ENCODE data around the gene NBEA. TPM values are rescaled to one million over a fixed set of nuclear protein-coding genes. Genes with fewer than 3 reads are reported as not detected.
"Not testable (repeated sequence)": the region's sequence is repeated elsewhere in the genome, so short reads cannot be mapped to it uniquely, and the experiment has no call there.

NBEA gene
- total and polyA plus RNA-seq, 12 donors: 3.1 to 19.7 (median 14.2) TPM

DNA sequence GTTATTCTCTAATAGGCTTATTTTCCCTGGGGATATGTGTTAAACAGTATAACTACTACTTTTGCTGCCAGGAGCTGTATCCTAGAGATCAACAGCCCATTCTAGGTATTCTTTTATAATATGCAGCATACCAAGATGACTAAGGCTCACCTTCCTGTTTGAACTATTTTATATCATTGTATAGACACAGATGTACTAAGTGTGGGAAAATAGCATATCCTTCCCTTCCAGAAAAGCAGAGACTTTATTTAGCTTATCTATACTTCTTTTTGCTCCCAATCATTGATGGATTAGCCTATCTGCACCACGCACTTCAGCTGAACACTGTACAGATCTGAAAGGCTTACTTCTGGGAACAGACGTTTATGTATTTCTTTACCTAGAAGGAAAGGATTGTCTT lies 451.8 kb downstream of the NBEA start:
- intact Hi-C loops (cut with DNase I): no loop called here

DNA sequence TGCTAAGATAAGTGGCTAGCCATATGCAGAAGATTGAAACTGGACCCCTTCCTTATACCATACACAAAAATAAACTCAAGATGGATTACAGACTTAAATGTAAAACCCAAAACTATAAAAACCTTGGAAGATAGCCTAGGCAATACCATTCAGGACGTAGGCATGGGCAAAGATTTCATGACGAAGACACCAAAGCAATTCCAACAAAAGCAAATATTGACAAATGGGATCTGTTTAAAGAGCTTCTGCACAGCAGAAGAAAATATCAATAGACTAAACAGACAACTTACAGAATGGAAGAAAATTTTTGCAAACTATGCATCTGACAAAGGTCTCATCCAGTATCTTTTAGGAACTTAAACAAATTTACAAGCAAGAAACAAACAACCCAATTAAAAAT lies 466.2 kb downstream of the NBEA start:
- H3K27ac ChIP-seq; H3K4me3 ChIP-seq; H3K9me3 ChIP-seq (replicated peaks in 1 of 3); intact Hi-C loops (cut with DNase I); H3K4me1 ChIP-seq (replicated peaks in 1 of 2); DNase-seq; H3K36me3 ChIP-seq (replicated peaks in 1 of 2); H3K27me3 ChIP-seq: not testable (repeated sequence)
- 94 to 97% (median 96%) methylated on average over 2 of the region's 2 CpGs for WGBS, 4 donors

More for the DNA sequence above, 451.8 kb downstream of the NBEA start:
- no peak for TF ChIP-seq POLR2A (IDR thresholded peaks at IDR 0.05)
- TF ChIP-seq, protein P1, sequence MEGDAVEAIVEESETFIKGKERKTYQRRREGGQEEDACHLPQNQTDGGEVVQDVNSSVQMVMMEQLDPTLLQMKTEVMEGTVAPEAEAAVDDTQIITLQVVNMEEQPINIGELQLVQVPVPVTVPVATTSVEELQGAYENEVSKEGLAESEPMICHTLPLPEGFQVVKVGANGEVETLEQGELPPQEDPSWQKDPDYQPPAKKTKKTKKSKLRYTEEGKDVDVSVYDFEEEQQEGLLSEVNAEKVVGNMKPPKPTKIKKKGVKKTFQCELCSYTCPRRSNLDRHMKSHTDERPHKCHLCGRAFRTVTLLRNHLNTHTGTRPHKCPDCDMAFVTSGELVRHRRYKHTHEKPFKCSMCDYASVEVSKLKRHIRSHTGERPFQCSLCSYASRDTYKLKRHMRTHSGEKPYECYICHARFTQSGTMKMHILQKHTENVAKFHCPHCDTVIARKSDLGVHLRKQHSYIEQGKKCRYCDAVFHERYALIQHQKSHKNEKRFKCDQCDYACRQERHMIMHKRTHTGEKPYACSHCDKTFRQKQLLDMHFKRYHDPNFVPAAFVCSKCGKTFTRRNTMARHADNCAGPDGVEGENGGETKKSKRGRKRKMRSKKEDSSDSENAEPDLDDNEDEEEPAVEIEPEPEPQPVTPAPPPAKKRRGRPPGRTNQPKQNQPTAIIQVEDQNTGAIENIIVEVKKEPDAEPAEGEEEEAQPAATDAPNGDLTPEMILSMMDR (IDR thresholded peaks at IDR 0.05): no peak
- Histone ChIP-seq H3K27me3 (no peaks in the 10 kb centered on the region), H3K4me1 (replicated peaks in 1 of 2) (peaks cover 0 to 8% of the 10 kb centered on the region in 2 donors), H3K36me3 (replicated peaks in 1 of 2) (no peaks in the 10 kb centered on the region), H3K9me3 (replicated peaks in 1 of 3) (no peaks in the 10 kb centered on the region), H3K4me3 (no peak overlapping the region), H3K27ac (no peak overlapping the region)
- WGBS, 4 donors: 77 to 83% (median 80%) methylated on average over 2 of the region's 2 CpGs
- no peak for DNase-seq

DNA sequence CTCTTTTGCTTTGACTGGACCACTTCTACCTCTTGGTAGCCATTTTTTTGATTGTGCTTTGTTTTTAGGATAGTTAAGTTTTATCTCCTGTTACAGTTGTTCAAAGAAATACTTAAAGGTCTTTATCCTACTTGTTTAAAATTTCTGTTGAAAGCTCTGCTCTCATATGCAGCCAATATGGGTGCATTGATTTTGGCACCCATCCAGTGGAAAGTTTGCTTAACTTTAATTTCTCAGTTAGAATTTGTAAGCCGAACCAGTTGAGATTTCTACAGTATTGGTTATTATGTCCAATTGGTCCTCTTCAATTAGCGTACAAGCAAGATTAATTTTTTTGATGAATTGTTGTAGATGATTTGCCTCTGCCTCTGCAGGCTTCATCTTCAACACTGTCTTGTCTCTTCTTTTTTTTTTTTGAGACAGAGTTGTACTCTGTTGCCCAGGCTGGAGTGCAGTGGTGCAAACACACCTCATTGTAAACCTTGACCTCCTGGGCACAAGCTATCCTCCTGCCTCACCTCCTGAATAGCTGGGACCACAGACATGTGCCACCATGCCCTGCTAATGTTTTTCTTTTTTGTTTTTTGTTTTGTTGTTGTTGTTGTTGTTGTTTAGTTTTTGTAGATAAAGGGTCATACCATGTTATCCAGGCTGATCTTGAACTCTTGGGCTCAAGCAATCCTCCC lies 469.1 kb downstream of the NBEA start:
- H3K36me3 ChIP-seq (replicated peaks in 1 of 2): no peaks in the 10 kb centered on the region
- intact Hi-C loops (cut with DNase I): no loop called here
- WGBS, 4 donors: 79 to 94% (median 94%) methylated on average over 2 of the region's 2 CpGs
- no peaks in the 10 kb centered on the region for H3K27me3 ChIP-seq
- no peaks in the 10 kb centered on the region for H3K9me3 ChIP-seq (replicated peaks in 1 of 3)
- DNase-seq: no peak
- H3K4me1 ChIP-seq (replicated peaks in 1 of 2): no peaks in the 10 kb centered on the region
- no peak for TF ChIP-seq POLR2A (IDR thresholded peaks at IDR 0.05)
- TF ChIP-seq, protein P1 (IDR thresholded peaks at IDR 0.05): no peak
- no peak overlapping the region for H3K4me3 ChIP-seq
- H3K27ac ChIP-seq: no peak overlapping the region

GRCh38 chr13:35448465-35448864 lies 506.4 kb downstream of the NBEA start:
- Histone ChIP-seq H3K4me3 (no peak overlapping the region), H3K27ac (no peak overlapping the region), H3K27me3 (no peaks in the 10 kb centered on the region), H3K9me3 (replicated peaks in 1 of 3) (no peaks in the 10 kb centered on the region), H3K36me3 (replicated peaks in 1 of 2) (no peaks in the 10 kb centered on the region), H3K4me1 (replicated peaks in 1 of 2) (no peaks in the 10 kb centered on the region)
- intact Hi-C loops (cut with DNase I): no loop called here
- no peak for DNase-seq
- TF ChIP-seq, protein P1 (IDR thresholded peaks at IDR 0.05): no peak
- no peak for TF ChIP-seq POLR2A (IDR thresholded peaks at IDR 0.05)
- 88 to 91% (median 90%) methylated on average over 1 of the region's 1 CpG for WGBS, 4 donors

GRCh38 chr13:35449821-35450220 lies 507.8 kb downstream of the NBEA start:
- H3K4me1 ChIP-seq (replicated peaks in 1 of 2): no peaks in the 10 kb centered on the region
- intact Hi-C loops (cut with DNase I): no loop called here
- no peaks in the 10 kb centered on the region for H3K36me3 ChIP-seq (replicated peaks in 1 of 2)
- 93 to 100% (median 98%) methylated on average over 2 of the region's 2 CpGs for WGBS, 4 donors
- no peak overlapping the region for H3K27ac ChIP-seq
- H3K27me3 ChIP-seq: no peaks in the 10 kb centered on the region
- DNase-seq: no peak
- no peak overlapping the region for H3K4me3 ChIP-seq
- no peaks in the 10 kb centered on the region for H3K9me3 ChIP-seq (replicated peaks in 1 of 3)
- TF ChIP-seq, protein P1 (IDR thresholded peaks at IDR 0.05): no peak
- no peak for TF ChIP-seq POLR2A (IDR thresholded peaks at IDR 0.05)
